AG04449 (cell line): Measurements from ENCODE around the gene RBM39.

ENCODE experiments used
- CTCF ChIA-PET: fragments of 350-600 bp; formaldehyde crosslinking; extraction: SDS; loops from one replicate; lab custom pipeline; 2021; ENCODE audit warnings: antibody characterized with exemption; lab: Yijun Ruan, JAX
- POLR2A ChIA-PET: fragments of 400-600, 350-600 bp; formaldehyde crosslinking; extraction: SDS; loops from one replicate; lab custom pipeline; 2020; ENCODE audit warnings: antibody characterized with exemption, inconsistent platforms; lab: Yijun Ruan, JAX
- DNase-seq: peaks from one replicate; pipeline ENCODE4 v3.0.0-alpha.2; 2010; ENCODE audit warnings: low read depth, low spot score
- H3K4me3 ChIP-seq: 2 replicates; pipeline ENCODE4 v1.5.1; 2011; ENCODE audit warnings: low read depth, mild to moderate bottlenecking, control low read depth, low read length
- TF ChIP-seq, protein P1 (sequence below): IDR thresholded peaks from one replicate; pipeline ENCODE4 v1.5.1; 2011; ENCODE audit warnings: mild to moderate bottlenecking, moderate library complexity, low read length, control low read depth, inconsistent platforms; ENCODE audit not compliant: insufficient read depth; ENCODE audit errors: missing control alignments

The RBM39 gene

GRCh38 chr20:35663516-35664465, 78.3 kb downstream of the RBM39 start:
- peak overlapping the region; percentile 99 for H3K4me3 ChIP-seq
- ChIA-PET POLR2A (interaction anchor here (0.7 to 1.4 kb wide), 3 partner anchors 45 to 220 kb away, joined by 3 to 8 read pairs (median 3); no protein-coding TSS in a partner anchor), CTCF (interaction anchor here (0.7 to 1.9 kb wide), 6 partner anchors 9 to 259 kb away, joined by 3 to 6 read pairs (median 3); no protein-coding TSS in a partner anchor)
- no peak for DNase-seq
- TF ChIP-seq, protein P1, sequence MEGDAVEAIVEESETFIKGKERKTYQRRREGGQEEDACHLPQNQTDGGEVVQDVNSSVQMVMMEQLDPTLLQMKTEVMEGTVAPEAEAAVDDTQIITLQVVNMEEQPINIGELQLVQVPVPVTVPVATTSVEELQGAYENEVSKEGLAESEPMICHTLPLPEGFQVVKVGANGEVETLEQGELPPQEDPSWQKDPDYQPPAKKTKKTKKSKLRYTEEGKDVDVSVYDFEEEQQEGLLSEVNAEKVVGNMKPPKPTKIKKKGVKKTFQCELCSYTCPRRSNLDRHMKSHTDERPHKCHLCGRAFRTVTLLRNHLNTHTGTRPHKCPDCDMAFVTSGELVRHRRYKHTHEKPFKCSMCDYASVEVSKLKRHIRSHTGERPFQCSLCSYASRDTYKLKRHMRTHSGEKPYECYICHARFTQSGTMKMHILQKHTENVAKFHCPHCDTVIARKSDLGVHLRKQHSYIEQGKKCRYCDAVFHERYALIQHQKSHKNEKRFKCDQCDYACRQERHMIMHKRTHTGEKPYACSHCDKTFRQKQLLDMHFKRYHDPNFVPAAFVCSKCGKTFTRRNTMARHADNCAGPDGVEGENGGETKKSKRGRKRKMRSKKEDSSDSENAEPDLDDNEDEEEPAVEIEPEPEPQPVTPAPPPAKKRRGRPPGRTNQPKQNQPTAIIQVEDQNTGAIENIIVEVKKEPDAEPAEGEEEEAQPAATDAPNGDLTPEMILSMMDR = no peak

- peak overlapping the region; percentile 99 for H3K4me3 ChIP-seq
- POLR2A ChIA-PET = no interaction called here
- TF ChIP-seq, protein P1 = no peak
- CTCF ChIA-PET = interaction anchor here (0.8 kb wide), 1 partner anchor 44 kb away, joined by 3 read pairs; no protein-coding TSS in a partner anchor
- no peak for DNase-seq
These were observed 79.5 kb downstream of the RBM39 start for GRCh38 chr20:35662551-35662950.

DNA sequence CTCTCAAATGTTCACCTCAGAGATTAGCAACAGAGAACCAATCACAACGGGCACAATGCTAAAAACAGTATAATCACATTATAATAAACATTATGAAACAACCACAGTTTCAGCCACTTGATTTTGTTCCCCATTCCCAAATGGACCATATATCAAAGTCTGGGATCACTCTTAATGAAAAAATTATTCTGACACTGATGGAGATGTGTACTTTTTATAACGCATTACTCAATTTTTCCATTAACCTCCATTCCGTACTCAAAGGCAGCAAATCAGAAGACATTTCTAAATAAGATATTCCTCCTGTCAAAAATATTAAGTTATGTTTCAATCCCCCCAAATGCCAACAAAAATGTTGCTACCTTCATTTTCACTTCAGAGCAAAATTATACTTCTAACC, 80.2 kb downstream of the RBM39 start:
- peak overlapping the region; percentile 99 for H3K4me3 ChIP-seq
- TF ChIP-seq, protein P1 = no peak
- DNase-seq = no peak
- ChIA-PET CTCF (interaction anchor here (1.2 kb wide), 1 partner anchor 198 kb away, joined by 3 read pairs; no protein-coding TSS in a partner anchor), POLR2A (no interaction called here)

DNA sequence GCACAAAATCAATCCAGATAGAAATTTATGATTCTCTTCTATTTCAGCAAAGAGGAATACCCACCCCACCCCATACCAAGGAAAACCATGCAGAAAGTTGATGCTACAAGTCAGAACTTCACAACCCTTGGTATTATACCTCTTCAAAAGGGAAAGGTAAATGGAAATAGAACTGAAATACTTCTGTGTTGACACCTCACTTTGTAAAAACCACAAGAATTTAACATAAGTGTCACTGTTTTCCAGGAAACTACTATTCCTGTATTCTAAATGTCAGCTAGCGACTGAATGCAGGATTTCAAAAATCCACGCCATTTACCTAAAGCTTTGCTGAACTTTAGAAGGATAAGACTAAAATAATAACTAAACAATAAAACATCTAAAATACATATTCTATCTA, 81.0 kb downstream of the RBM39 start:
- no peak overlapping the region for H3K4me3 ChIP-seq
- ChIA-PET CTCF (interaction anchor here (1.2 kb wide), 2 partner anchors 197 to 331 kb away, joined by 3 to 4 read pairs; no protein-coding TSS in a partner anchor), POLR2A (no interaction called here)
- DNase-seq = no peak
- TF ChIP-seq, protein P1 = no peak

DNA sequence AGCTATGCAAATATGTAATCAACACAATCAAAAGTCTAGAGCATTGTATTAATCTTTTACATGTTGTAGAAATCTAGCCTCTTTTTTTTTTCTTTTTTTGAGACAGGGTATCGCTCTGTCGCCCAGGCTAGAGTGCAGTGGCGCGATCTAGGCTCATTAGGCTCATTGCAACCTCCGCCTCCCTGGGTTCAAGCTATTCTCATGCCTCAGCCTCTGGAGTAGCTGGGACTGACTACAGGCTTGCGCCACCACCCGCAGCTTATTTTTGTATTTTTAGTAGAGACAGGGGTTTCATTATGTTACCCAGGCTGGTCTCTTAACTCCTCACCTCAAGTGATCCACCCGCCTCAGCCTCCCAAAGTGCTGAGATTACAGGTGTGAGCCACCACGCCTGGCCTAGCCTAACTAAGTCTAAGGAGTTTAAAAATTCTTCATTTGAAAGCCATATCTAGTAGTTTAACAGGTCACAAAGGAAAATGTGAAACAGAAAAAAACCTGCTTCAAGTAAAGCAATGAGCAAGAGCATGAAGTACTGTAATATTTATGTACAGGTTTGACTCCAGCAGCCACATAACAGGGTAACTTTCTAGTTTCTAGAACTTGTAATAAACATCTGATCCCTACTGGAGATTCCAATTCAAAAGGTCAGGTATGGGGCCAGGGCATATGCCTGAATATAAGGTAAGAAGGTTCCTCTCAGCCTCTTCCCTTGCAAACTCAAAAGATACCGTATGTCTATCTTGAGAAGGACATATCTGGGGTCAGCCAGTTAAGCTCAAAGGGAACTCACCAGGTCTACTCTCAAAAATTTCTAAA, 81.7 kb downstream of the RBM39 start:
- POLR2A ChIA-PET = no interaction called here
- H3K4me3 ChIP-seq = no peak overlapping the region
- no peak for DNase-seq
- TF ChIP-seq, protein P1 = no peak
- CTCF ChIA-PET = interaction anchor here (1.2 kb wide), 2 partner anchors 196 to 332 kb away, joined by 3 to 4 read pairs; no protein-coding TSS in a partner anchor
